H1 (cell line): Measurements from ENCODE around the gene OVOL3. TPM values are rescaled to one million over a fixed set of nuclear protein-coding genes. Genes with fewer than 3 reads are reported as not detected.

ENCODE experiments used
- CTCF ChIA-PET: fragments of 300-600 bp; sonication (Branson Sonifier 250); formaldehyde crosslinking; loops from one replicate; lab custom pipeline; 2021; ENCODE audit not compliant: partially characterized antibody; lab: Charles Lee
- POLR2A ChIA-PET: fragments of 300-600 bp; sonication (Branson Sonifier 250); formaldehyde crosslinking; loops from one replicate; lab custom pipeline; 2021; ENCODE audit warnings: inconsistent platforms; ENCODE audit not compliant: partially characterized antibody; lab: Charles Lee
- DNase-seq, 2 experiments: peaks; one replicate each; pipeline versions ENCODE4 v3.0.0 to v3.0.0-alpha.2; 2010 to 2022; ENCODE audit warnings: low spot score in 2 of 2, low read depth in 1 of 2, mixed read lengths in 1 of 2
- FAIRE-seq: peaks from 2 replicates; lab custom pipeline; 2011; peaks lifted over from hg19 to GRCh38; lab: Jason Lieb, UNC
- H2AFZ ChIP-seq: 2 replicates; pipeline ENCODE4 v1.8.1; 2012; ENCODE audit warnings: low read length, inconsistent platforms
- H2AK5ac ChIP-seq: 2 replicates; pipeline ENCODE4 v1.6.1; 2013; ENCODE audit warnings: low read depth, low read length
- H2BK120ac ChIP-seq: replicated peaks from 2 replicates; pipeline ENCODE3; 2013; ENCODE audit warnings: low read depth, low read length, inconsistent platforms
- H2BK12ac ChIP-seq: 2 replicates; pipeline ENCODE4 v1.6.1; 2013; ENCODE audit warnings: low read depth, low read length
- H2BK15ac ChIP-seq: 2 replicates; pipeline ENCODE4 v1.6.1; 2013; ENCODE audit warnings: low read length
- H2BK20ac ChIP-seq: 2 replicates; pipeline ENCODE4 v1.6.1; 2013; ENCODE audit warnings: low read length
- H2BK5ac ChIP-seq: 2 replicates; pipeline ENCODE4 v1.6.1; 2013; ENCODE audit warnings: low read depth, low read length
- H3K14ac ChIP-seq: 2 replicates; pipeline ENCODE4 v1.6.1; 2013; ENCODE audit warnings: inconsistent platforms; ENCODE audit not compliant: insufficient read length
- H3K18ac ChIP-seq: 2 replicates; pipeline ENCODE4 v1.6.1; 2013; ENCODE audit warnings: low read length; ENCODE audit errors: extremely low read depth
- H3K23ac ChIP-seq: 2 replicates; pipeline ENCODE4 v1.6.1; 2013; ENCODE audit warnings: inconsistent platforms; ENCODE audit not compliant: insufficient read length
- H3K23me2 ChIP-seq: 2 replicates; pipeline ENCODE4 v1.6.1; 2013; ENCODE audit warnings: low read depth, low read length
- H3K27ac ChIP-seq: 2 replicates; pipeline ENCODE4 v1.6.1; 2011; ENCODE audit warnings: low read depth, low read length, inconsistent platforms
- H3K27me3 ChIP-seq, 4 experiments: replicated peaks in 1 of 4; 1 replicate in 1 of 4; 2 replicates in 3 of 4; pipeline versions ENCODE4 v1.6.1 to v1.8.1; 2011 to 2013; ENCODE audit warnings: low read length in 3 of 4, mild to moderate bottlenecking in 3 of 4, inconsistent platforms in 2 of 4, mixed read lengths in 2 of 4, moderate library complexity in 1 of 4; ENCODE audit not compliant: control insufficient read depth in 3 of 4, insufficient read depth in 3 of 4; ENCODE audit errors: extremely low read depth in 1 of 4
- H3K36me3 ChIP-seq, 4 experiments: 2 replicates each; pipeline versions ENCODE4 v1.6.1 to v1.8.1; 2011 to 2013; ENCODE audit warnings: mild to moderate bottlenecking in 4 of 4, low read length in 3 of 4, moderate library complexity in 2 of 4, control low read depth in 1 of 4, inconsistent platforms in 1 of 4; ENCODE audit not compliant: insufficient read depth in 4 of 4, control insufficient read depth in 2 of 4
- H3K4ac ChIP-seq: replicated peaks from 2 replicates; pipeline ENCODE3; 2013; ENCODE audit warnings: low read length, low read depth, mixed read lengths, inconsistent platforms; ENCODE audit not compliant: insufficient read length
- H3K4me1 ChIP-seq, 4 experiments: replicated peaks in 1 of 4; 1 replicate in 1 of 4; 2 replicates in 3 of 4; pipeline versions ENCODE4 v1.6.1 to v1.8.1; 2011 to 2013; ENCODE audit warnings: low read length in 3 of 4, inconsistent platforms in 2 of 4, mixed read lengths in 1 of 4; ENCODE audit not compliant: insufficient read depth in 4 of 4, control insufficient read depth in 3 of 4
- H3K4me2 ChIP-seq, 2 experiments: 2 replicates each; pipeline versions ENCODE4 v1.6.1 to v1.8.1; 2011 to 2013; ENCODE audit warnings: low read depth in 2 of 2, low read length in 2 of 2, control low read depth in 1 of 2, inconsistent platforms in 1 of 2, mild to moderate bottlenecking in 1 of 2; ENCODE audit not compliant: insufficient read depth in 1 of 2
- H3K4me3 ChIP-seq, 4 experiments: fragments of 200-600, 300-600 bp in 1 of 4; sonication (generic), shearing (Covaris generic), sonication (Bioruptor Twin) in 1 of 4; 2 replicates each; pipeline versions ENCODE4 v1.5.1 to v1.8.1; 2011 to 2016; ENCODE audit warnings: low read length in 4 of 4, low read depth in 3 of 4, control low read depth in 2 of 4, inconsistent platforms in 2 of 4, mild to moderate bottlenecking in 2 of 4, mixed read lengths in 1 of 4, moderate library complexity in 1 of 4; ENCODE audit not compliant: insufficient read depth in 2 of 4; ENCODE audit errors: extremely low read depth in 1 of 4
- H3K56ac ChIP-seq: replicated peaks from 2 replicates; pipeline ENCODE3; 2013; ENCODE audit warnings: low read depth, mild to moderate bottlenecking, mixed read lengths, low read length, inconsistent platforms; ENCODE audit not compliant: insufficient read length
- H3K79me1 ChIP-seq: 2 replicates; pipeline ENCODE4 v1.6.1; 2013; ENCODE audit warnings: low read depth, low read length, control low read depth
- H3K79me2 ChIP-seq, 2 experiments: 2 replicates each; pipeline versions ENCODE4 v1.6.1 to v1.8.1; 2012 to 2013; ENCODE audit warnings: low read length in 2 of 2, mild to moderate bottlenecking in 2 of 2, inconsistent platforms in 1 of 2; ENCODE audit not compliant: insufficient read depth in 2 of 2, control insufficient read depth in 1 of 2
- H3K9ac ChIP-seq, 4 experiments: replicated peaks in 1 of 4; 1 replicate in 1 of 4; 2 replicates in 3 of 4; pipeline versions ENCODE4 v1.6.1 to v1.8.1; 2011 to 2013; ENCODE audit warnings: low read depth in 3 of 4, low read length in 3 of 4, control low read depth in 2 of 4, mild to moderate bottlenecking in 2 of 4, moderate library complexity in 2 of 4, inconsistent platforms in 1 of 4; ENCODE audit errors: extremely low read depth in 1 of 4
- H3K9me3 ChIP-seq, 2 experiments: 2 replicates each; pipeline versions ENCODE4 v1.6.1 to v1.8.1; 2012 to 2013; ENCODE audit warnings: mild to moderate bottlenecking in 2 of 2, moderate library complexity in 2 of 2, control low read depth in 1 of 2, inconsistent platforms in 1 of 2, low read depth in 1 of 2, low read length in 1 of 2, mixed read lengths in 1 of 2; ENCODE audit not compliant: insufficient read depth in 2 of 2
- H4K20me1 ChIP-seq, 2 experiments: replicated peaks in 1 of 2; 2 replicates each; pipeline versions ENCODE3 to v1.8.1; 2011 to 2013; ENCODE audit warnings: inconsistent platforms in 2 of 2, low read length in 2 of 2, mild to moderate bottlenecking in 1 of 2; ENCODE audit not compliant: insufficient read depth in 2 of 2, control insufficient read depth in 1 of 2
- H4K5ac ChIP-seq: 2 replicates; pipeline ENCODE4 v1.6.1; 2013; ENCODE audit warnings: low read length, low read depth, mixed read lengths, inconsistent platforms; ENCODE audit not compliant: insufficient read length
- H4K8ac ChIP-seq: 2 replicates; pipeline ENCODE4 v1.8.0; 2013; ENCODE audit warnings: mild to moderate bottlenecking, moderate library complexity, low read length, inconsistent platforms; ENCODE audit not compliant: insufficient read depth; ENCODE audit errors: extremely low read depth
- H4K91ac ChIP-seq: replicated peaks from 2 replicates; pipeline ENCODE3; 2013; ENCODE audit warnings: low read length, mixed read lengths, inconsistent platforms; ENCODE audit not compliant: insufficient read length
- ATF3 ChIP-seq: IDR thresholded peaks from 2 replicates; pipeline ENCODE4 v1.6.1; 2011; ENCODE audit warnings: low read depth, mild to moderate bottlenecking, low read length; ENCODE audit not compliant: insufficient read depth
- BRCA1 ChIP-seq: IDR thresholded peaks from 2 replicates; pipeline ENCODE4 v1.6.1; 2012; ENCODE audit warnings: low read depth, low read length, improper control_type of control experiment
- CTBP2 ChIP-seq: IDR thresholded peaks from 2 replicates; pipeline ENCODE4 v1.7.0; 2011; ENCODE audit warnings: borderline replicate concordance, mild to moderate bottlenecking, moderate library complexity, mixed read lengths, low read length; ENCODE audit not compliant: insufficient read depth, insufficient read length
- EP300 ChIP-seq, 2 experiments: IDR thresholded peaks; 1 replicate in 1 of 2; 2 replicates in 1 of 2; pipeline ENCODE4 v1.6.1; 2011 to 2012; ENCODE audit warnings: low read depth in 2 of 2, low read length in 2 of 2, mild to moderate bottlenecking in 2 of 2, borderline replicate concordance in 1 of 2, inconsistent platforms in 1 of 2, moderate library complexity in 1 of 2
- HDAC2 ChIP-seq, 2 experiments: fragments of 300-600 bp in 1 of 2; sonication (generic) in 1 of 2; IDR thresholded peaks; 2 replicates each; pipeline ENCODE4 v1.6.1; 2011 to 2012; ENCODE audit warnings: low read depth in 2 of 2, low read length in 2 of 2, mild to moderate bottlenecking in 2 of 2, moderate library complexity in 2 of 2, borderline replicate concordance in 1 of 2, inconsistent platforms in 1 of 2
- JUND ChIP-seq: IDR thresholded peaks from 2 replicates; pipeline ENCODE4 v1.6.1; 2011; ENCODE audit warnings: mild to moderate bottlenecking, improper control_type of control experiment, low read length
- MAFK ChIP-seq: IDR thresholded peaks from 2 replicates; pipeline ENCODE4 v1.6.1; 2012; ENCODE audit warnings: low read depth, mild to moderate bottlenecking, improper control_type of control experiment, low read length
- NRF1 ChIP-seq: IDR thresholded peaks from 2 replicates; pipeline ENCODE4 v1.6.1; 2011; ENCODE audit warnings: mild to moderate bottlenecking, low read depth, low read length, improper control_type of control experiment
- POLR2A ChIP-seq, 2 experiments: IDR thresholded peaks; 1 replicate in 1 of 2; 2 replicates in 1 of 2; pipeline ENCODE4 v1.6.1; 2011; ENCODE audit warnings: low read depth in 2 of 2, low read length in 2 of 2, mild to moderate bottlenecking in 2 of 2; ENCODE audit errors: control extremely low read depth in 1 of 2
- POLR2AphosphoS5 ChIP-seq: IDR thresholded peaks from 2 replicates; pipeline ENCODE4 v1.6.1; 2011; ENCODE audit warnings: low read depth, low read length
- SP4 ChIP-seq: IDR thresholded peaks from 2 replicates; pipeline ENCODE4 v1.6.1; 2012; ENCODE audit warnings: low read length, inconsistent platforms
- WGBS, 2 experiments: shearing (Covaris generic) in 1 of 2; methylation state at CpG; one replicate each; pipeline versions ENCODE4 v1.1.6 to v1.1.7; 2013 to 2015; ENCODE audit warnings: low lambda C conversion rate in 2 of 2, mixed read lengths in 2 of 2, inconsistent platforms in 1 of 2, low coverage in 1 of 2, missing lambda C conversion rate in 1 of 2; ENCODE audit not compliant: insufficient replicate concordance in 2 of 2, insufficient coverage in 1 of 2, insufficient read length in 1 of 2; ENCODE audit errors: extremely low coverage in 1 of 2, missing lambda C conversion rate in 1 of 2; 5-methylcytosine and 5-hydroxymethylcytosine counted together
- polyA plus RNA-seq, 7 experiments: library from polyadenylated mRNA; depleted of rRNA in 3 of 7; stranded (reverse) in 5 of 7; unstranded in 2 of 7; fragments of >200 nt in 5 of 7; fragments of 200-250 nt in 2 of 7; gene quantifications; 1 replicate in 5 of 7; 2 replicates in 1 of 7; 4 replicates in 1 of 7; pipeline versions ENCODE4 v1.2.1 to v1.2.3, GENCODE V29; 2011 to 2013; ENCODE audit warnings: missing spikeins in 2 of 7, mixed read lengths in 2 of 7
- total RNA-seq: library from RNA; stranded (reverse); fragmentation: NEBNext Ultra II Directional; extraction: Animal tissue kit (Norgen Biotek cat#: 25700); gene quantifications from 2 replicates; pipeline ENCODE4 v1.2.1, GENCODE V29; 2021
- TF ChIP-seq, protein P1 (sequence below): IDR thresholded peaks from 2 replicates; pipeline ENCODE4 v1.6.1; 2012; ENCODE audit warnings: inconsistent platforms

OVOL3 gene
- total and polyA plus RNA-seq, 2 of the 8 experiments (the other 6 are each of a cell fraction or from before 2014, with no cell fraction given) = 0.45 TPM; not detected in 1

DNA sequence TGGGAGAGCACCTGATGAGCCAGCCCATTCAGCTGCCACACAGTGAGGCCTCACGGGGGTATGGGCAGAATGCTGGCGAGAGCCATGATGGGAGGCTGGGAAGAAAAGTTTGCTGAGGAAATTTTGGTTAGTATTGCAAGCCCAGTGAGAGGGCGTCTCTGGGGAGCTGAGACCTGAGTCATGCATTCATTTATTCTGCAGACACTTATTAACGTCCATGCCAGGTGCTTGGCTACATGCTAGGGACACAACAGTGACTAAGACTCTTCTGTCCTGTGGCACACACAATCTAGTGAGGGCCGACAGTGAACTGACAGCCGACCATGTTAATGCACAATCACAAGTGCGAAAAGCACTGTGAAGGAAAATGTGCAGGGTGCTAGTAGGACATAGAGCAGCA lies 29.0 kb upstream of the OVOL3 start:
- no peak overlapping the region for H2BK5ac ChIP-seq
- no peak overlapping the region for H3K4me3 ChIP-seq
- H3K36me3 ChIP-seq = peaks cover 29 to 67% (median 48%) of the 10 kb centered on the region in 4 experiments
- no peak overlapping the region for H3K56ac ChIP-seq
- H4K8ac ChIP-seq = no peak overlapping the region
- H3K4ac ChIP-seq = no peak overlapping the region
- H3K18ac ChIP-seq = no peak overlapping the region
- DNase-seq = no peak
- no peak overlapping the region for H3K9ac ChIP-seq
- H2BK20ac ChIP-seq = no peak overlapping the region
- no peak overlapping the region for H3K27ac ChIP-seq
- no peaks in the 10 kb centered on the region for H3K27me3 ChIP-seq
- H4K91ac ChIP-seq = no peak overlapping the region
- H3K79me2 ChIP-seq = no peaks in the 10 kb centered on the region
- H3K9me3 ChIP-seq = no peaks in the 10 kb centered on the region
- no peaks in the 10 kb centered on the region for H3K4me1 ChIP-seq
- FAIRE-seq = no peak
- ChIA-PET CTCF (interaction anchor here (1.2 kb wide), 1 partner anchor 21 kb away, joined by 5 read pairs; no protein-coding TSS in a partner anchor), POLR2A (interaction anchor here (1.4 to 1.5 kb wide), 2 partner anchors 15 to 22 kb away, joined by 3 to 4 read pairs; no protein-coding TSS in a partner anchor)
- H2BK12ac ChIP-seq = no peak overlapping the region
- H3K14ac ChIP-seq = no peak overlapping the region
- no peaks in the 10 kb centered on the region for H3K79me1 ChIP-seq
- no peak overlapping the region for H2AK5ac ChIP-seq
- H2BK15ac ChIP-seq = no peak overlapping the region
- H3K4me2 ChIP-seq = no peak overlapping the region
- H2BK120ac ChIP-seq = no peak overlapping the region
- H4K20me1 ChIP-seq = peaks cover 0 to 11% of the 10 kb centered on the region in 2 experiments
- 91% methylated on average over 7 of the region's 7 CpGs; no CpG with 5 or more reads in 1 of the 2 experiments for WGBS, 2 experiments
- no peaks in the 10 kb centered on the region for H3K23me2 ChIP-seq
- no peak overlapping the region for H4K5ac ChIP-seq
- H3K23ac ChIP-seq = no peak overlapping the region
- H2AFZ ChIP-seq = no peak overlapping the region
- no peak for TF ChIP-seq NRF1
- TF ChIP-seq POLR2A (IDR thresholded peaks at IDR 0.05; ENCODE audit: control extremely low read depth in 1 of 2, low read depth in 2 of 2, low read length in 2 of 2) = no peak
- TF ChIP-seq JUND = no peak
- TF ChIP-seq ATF3 = no peak
- no peak for TF ChIP-seq HDAC2 (IDR thresholded peaks at IDR 0.05; ENCODE audit: borderline replicate concordance in 1 of 2, low read depth in 2 of 2, low read length in 2 of 2)
- no peak for TF ChIP-seq CTBP2
- no peak for TF ChIP-seq EP300 (IDR thresholded peaks at IDR 0.05; ENCODE audit: borderline replicate concordance in 1 of 2, low read depth in 2 of 2, low read length in 2 of 2)
- TF ChIP-seq, protein P1, sequence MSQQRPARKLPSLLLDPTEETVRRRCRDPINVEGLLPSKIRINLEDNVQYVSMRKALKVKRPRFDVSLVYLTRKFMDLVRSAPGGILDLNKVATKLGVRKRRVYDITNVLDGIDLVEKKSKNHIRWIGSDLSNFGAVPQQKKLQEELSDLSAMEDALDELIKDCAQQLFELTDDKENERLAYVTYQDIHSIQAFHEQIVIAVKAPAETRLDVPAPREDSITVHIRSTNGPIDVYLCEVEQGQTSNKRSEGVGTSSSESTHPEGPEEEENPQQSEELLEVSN = no peak
- TF ChIP-seq MAFK = no peak
- TF ChIP-seq SP4 = no peak
- no peak for TF ChIP-seq POLR2AphosphoS5
- no peak for TF ChIP-seq BRCA1
